RWPE1 (cell line): ENCODE data around the gene SIGLEC7.

Source experiments
- CTCF ChIA-PET: fragments of 350-600 bp; sonication (Branson Sonifier 250); formaldehyde crosslinking; extraction: SDS; loops from one replicate; lab custom pipeline; 2021; lab: Yijun Ruan, JAX
- POLR2A ChIA-PET: fragments of 400-600 bp; formaldehyde crosslinking; extraction: SDS; loops from one replicate; lab custom pipeline; 2020; ENCODE audit warnings: antibody characterized with exemption; ENCODE audit not compliant: low non-redundant PET; lab: Yijun Ruan, JAX
- DNase-seq: peaks from one replicate; pipeline ENCODE4 v3.0.0; 2012; ENCODE audit warnings: low spot score
- H3K27ac ChIP-seq: fragments of 450-650 bp; 2 replicates; pipeline ENCODE4 v1.5.1; 2017
- TF ChIP-seq, protein P1 (sequence below): fragments of 450-650 bp; conservative IDR thresholded peaks from 2 replicates; pipeline ENCODE4 v1.5.1; 2017; ENCODE audit warnings: low read depth, mild to moderate bottlenecking

The SIGLEC7 gene

GRCh38 chr19:51097166-51097738, 44.8 kb upstream of the SIGLEC7 start:
- TF ChIP-seq, protein P1, sequence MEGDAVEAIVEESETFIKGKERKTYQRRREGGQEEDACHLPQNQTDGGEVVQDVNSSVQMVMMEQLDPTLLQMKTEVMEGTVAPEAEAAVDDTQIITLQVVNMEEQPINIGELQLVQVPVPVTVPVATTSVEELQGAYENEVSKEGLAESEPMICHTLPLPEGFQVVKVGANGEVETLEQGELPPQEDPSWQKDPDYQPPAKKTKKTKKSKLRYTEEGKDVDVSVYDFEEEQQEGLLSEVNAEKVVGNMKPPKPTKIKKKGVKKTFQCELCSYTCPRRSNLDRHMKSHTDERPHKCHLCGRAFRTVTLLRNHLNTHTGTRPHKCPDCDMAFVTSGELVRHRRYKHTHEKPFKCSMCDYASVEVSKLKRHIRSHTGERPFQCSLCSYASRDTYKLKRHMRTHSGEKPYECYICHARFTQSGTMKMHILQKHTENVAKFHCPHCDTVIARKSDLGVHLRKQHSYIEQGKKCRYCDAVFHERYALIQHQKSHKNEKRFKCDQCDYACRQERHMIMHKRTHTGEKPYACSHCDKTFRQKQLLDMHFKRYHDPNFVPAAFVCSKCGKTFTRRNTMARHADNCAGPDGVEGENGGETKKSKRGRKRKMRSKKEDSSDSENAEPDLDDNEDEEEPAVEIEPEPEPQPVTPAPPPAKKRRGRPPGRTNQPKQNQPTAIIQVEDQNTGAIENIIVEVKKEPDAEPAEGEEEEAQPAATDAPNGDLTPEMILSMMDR, result peak; percentile 60
- DNase-seq, result peak; percentile 80
- peak overlapping the region; percentile 59 for H3K27ac ChIP-seq
- POLR2A ChIA-PET, result interaction anchor here (0.9 kb wide), 1 partner anchor 78 kb away, joined by 4 read pairs; no protein-coding TSS in a partner anchor
- CTCF ChIA-PET, result interaction anchor here (0.6 to 4.5 kb wide), 5 partner anchors 78 to 506 kb away, joined by 3 to 64 read pairs (median 3); partner anchors contain the start of gene KLK10

DNA sequence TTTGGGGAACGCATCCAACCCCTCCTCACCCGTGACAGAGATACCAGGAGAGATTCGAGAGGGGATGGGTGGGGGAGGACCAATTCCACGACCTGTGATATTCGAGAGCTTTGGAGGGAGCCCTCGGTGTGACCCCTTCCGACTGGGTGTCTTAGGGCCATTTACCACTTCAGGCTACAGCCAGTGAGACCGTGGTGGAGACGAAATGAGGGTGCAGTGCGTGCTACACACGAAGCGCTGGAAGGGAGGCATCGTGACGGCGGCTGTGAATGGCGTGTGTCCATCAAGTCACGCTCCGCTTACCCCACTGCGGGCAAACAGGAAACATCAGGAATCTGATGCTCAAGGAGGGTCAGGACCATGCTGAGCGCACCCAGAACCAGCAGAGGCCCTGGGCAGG, 44.3 kb upstream of the SIGLEC7 start:
- CTCF ChIA-PET, result interaction anchor here (0.7 to 1.1 kb wide), 2 partner anchors 32 to 176 kb away, joined by 3 to 4 read pairs; no protein-coding TSS in a partner anchor
- POLR2A ChIA-PET, result no interaction called here
- peak overlapping the region; percentile 59 for H3K27ac ChIP-seq
- no peak for DNase-seq
- TF ChIP-seq, protein P1, result no peak

DNA sequence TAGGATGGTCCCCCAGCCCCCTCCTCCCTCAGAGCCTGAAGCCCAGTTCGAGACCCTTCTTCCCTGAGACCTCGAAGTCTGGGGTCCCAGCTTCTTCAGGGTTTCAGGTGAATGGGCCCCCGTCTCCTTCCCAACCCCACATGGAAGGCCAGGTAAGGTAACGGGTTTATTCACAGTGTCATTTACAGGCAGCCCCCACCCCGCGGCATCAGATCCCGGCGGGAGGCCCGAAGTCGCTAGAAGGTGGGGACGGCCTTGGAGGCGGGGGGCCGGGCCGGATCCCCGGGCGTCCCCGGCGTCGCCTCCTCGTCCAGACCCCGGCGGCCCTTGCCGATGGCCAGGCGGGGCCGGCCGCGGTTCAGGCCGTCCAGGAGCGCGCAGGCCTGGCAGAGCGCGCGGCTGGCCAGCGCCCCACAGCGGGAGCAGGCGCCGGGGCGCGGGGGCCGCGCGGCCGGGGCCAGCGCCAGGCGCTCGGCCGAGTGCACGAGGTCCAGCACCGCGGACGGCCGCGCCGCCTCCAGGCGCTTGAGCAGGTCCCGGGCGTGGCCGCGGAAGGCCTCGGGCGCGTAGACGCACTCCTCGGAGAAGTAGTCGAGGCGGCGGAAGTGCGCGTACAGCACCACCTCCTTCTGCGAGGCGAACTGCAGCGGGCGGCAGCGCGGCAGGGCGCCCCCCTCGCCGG, 43.6 kb upstream of the SIGLEC7 start:
- peak overlapping the region; percentile 59 for H3K27ac ChIP-seq
- ChIA-PET CTCF (interaction anchor here (0.7 kb wide), 1 partner anchor 33 kb away, joined by 4 read pairs; no protein-coding TSS in a partner anchor), POLR2A (no interaction called here)
- TF ChIP-seq, protein P1, result no peak
- no peak for DNase-seq

GRCh38 chr19:51099047-51099382, 43.1 kb upstream of the SIGLEC7 start:
- TF ChIP-seq, protein P1, result no peak
- no peak for DNase-seq
- H3K27ac ChIP-seq, result no peak overlapping the region
- ChIA-PET POLR2A (no interaction called here), CTCF (interaction anchor here (2.3 kb wide), 1 partner anchor 78 kb away, joined by 12 read pairs; no protein-coding TSS in a partner anchor)

DNA sequence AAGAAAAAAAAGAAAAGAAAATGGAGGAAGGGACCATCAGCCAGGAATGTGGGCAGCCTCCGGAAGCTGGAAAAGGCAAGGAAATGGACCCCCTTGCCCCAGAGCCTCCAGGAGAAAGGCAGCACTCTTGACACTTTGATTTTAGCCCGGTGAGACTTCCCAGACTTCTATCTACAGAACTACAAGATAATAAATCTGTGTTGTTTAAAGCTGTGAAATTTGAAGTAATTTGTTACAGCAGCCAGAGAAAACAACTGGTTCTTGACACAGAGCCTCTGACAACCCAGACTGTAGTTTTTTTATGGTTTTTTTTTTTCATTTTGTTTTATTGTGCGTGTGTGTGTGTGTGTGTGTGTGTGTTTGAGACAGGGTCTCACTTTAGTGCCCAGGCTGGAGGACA, 41.5 kb upstream of the SIGLEC7 start:
- CTCF ChIA-PET, result interaction anchor here (2.3 kb wide), 1 partner anchor 80 kb away, joined by 12 read pairs; no protein-coding TSS in a partner anchor
- peak overlapping the region; percentile 4; the same call in 1 of the 2 replicates for H3K27ac ChIP-seq
- no peak for DNase-seq
- TF ChIP-seq, protein P1, result no peak
- POLR2A ChIA-PET, result interaction anchor here (0.6 kb wide), 1 partner anchor 77 kb away, joined by 3 read pairs; no protein-coding TSS in a partner anchor

DNA sequence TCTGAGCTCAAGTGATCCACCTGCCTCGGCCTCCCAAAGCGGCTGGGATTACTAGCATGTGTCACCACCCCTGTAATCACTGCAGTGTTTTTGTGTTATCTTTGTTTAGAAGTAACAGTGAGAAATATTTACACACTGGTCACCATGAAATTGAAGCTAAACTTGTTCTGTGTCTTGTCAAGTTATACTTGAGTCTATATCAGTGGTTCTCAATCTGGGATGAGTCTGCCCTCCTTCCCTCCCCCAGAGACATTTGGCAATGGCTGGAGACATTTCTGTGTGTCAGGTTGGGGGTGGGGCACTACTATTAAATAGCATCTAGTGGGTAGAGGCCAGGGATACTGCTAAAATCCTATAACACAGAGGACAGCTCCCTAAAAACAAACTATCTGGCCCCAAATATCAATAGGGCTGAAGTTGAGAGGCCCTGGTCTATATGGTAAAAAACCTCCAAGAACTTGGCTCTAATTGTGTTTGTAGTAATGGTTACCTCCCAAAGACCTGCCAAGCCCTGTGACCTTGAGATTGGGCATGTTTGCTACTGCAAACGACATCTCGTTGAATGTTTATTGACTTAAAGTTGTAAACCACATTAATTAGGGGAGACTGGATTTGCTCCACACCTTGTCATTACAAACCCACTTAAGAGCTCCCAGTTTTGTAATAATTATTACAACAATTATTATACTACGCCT, 40.8 kb upstream of the SIGLEC7 start:
- no peak overlapping the region for H3K27ac ChIP-seq
- TF ChIP-seq, protein P1, result no peak
- no peak for DNase-seq
- ChIA-PET POLR2A (no interaction called here), CTCF (interaction anchor here (2.3 kb wide), 1 partner anchor 80 kb away, joined by 12 read pairs; no protein-coding TSS in a partner anchor)
